IMR-90 (cell line): Measurements from ENCODE around the gene EXOC1L. TPM values are rescaled to one million over a fixed set of nuclear protein-coding genes. Genes with fewer than 3 reads are reported as not detected.

Experiments
- ATAC-seq: fragments of 200-7000 bp; cut with Tn5 transposase; 2 replicates; pipeline ENCODE4 v1.9.1; 2020; ENCODE audit warnings: low read depth, mild to moderate bottlenecking, moderate library complexity
- BruUV-seq: library from RNA; stranded (reverse); fragments of 400-500 nt; replicated peaks from 2 replicates; lab custom pipeline; 2021; lab: Mats Ljungman, UMichigan
- CTCF ChIA-PET: fragments of 300-600 bp; formaldehyde crosslinking; extraction: SDS; loops from one replicate; lab custom pipeline; 2021; ENCODE audit warnings: antibody characterized with exemption; lab: Yijun Ruan, JAX
- POLR2A ChIA-PET: fragments of 300-600 bp; sonication (Branson Sonifier 250); formaldehyde crosslinking; loops from one replicate; lab custom pipeline; 2022; ENCODE audit warnings: antibody characterized with exemption; ENCODE audit not compliant: unreplicated experiment; lab: Charles Lee
- DNase-seq: peaks from one replicate; pipeline ENCODE4 v3.0.0; 2013
- H2AFZ ChIP-seq: replicated peaks from 2 replicates; pipeline ENCODE3; 2013; ENCODE audit warnings: low read length, mild to moderate bottlenecking; ENCODE audit not compliant: poor library complexity
- H2AK5ac ChIP-seq: 2 replicates; pipeline ENCODE4 v1.6.1; 2013; ENCODE audit warnings: low read depth, low read length, inconsistent platforms
- H2AK9ac ChIP-seq: replicated peaks from 2 replicates; pipeline ENCODE3; 2013; ENCODE audit warnings: mild to moderate bottlenecking, low read depth, low read length, moderate library complexity; ENCODE audit not compliant: poor library complexity
- H2BK120ac ChIP-seq: 2 replicates; pipeline ENCODE4 v1.6.1; 2013; ENCODE audit warnings: low read depth, low read length, inconsistent platforms
- H2BK15ac ChIP-seq: 3 replicates; pipeline ENCODE4 v1.6.1; 2013; ENCODE audit warnings: low read depth, low read length, inconsistent platforms
- H2BK20ac ChIP-seq: 2 replicates; pipeline ENCODE4 v1.6.1; 2013; ENCODE audit warnings: low read depth, mild to moderate bottlenecking, inconsistent platforms, low read length, moderate library complexity
- H2BK5ac ChIP-seq: 2 replicates; pipeline ENCODE4 v1.6.1; 2013; ENCODE audit warnings: mild to moderate bottlenecking, low read depth, low read length, inconsistent platforms; ENCODE audit not compliant: poor library complexity, severe bottlenecking
- H3K14ac ChIP-seq: replicated peaks from 2 replicates; pipeline ENCODE4 v1.6.1; 2013; ENCODE audit warnings: low read depth, low read length, inconsistent platforms
- H3K18ac ChIP-seq: 2 replicates; pipeline ENCODE4 v1.6.1; 2013; ENCODE audit warnings: low read depth, low read length, control low read depth
- H3K23ac ChIP-seq: 2 replicates; pipeline ENCODE4 v1.6.1; 2013; ENCODE audit warnings: low read depth, low read length, inconsistent platforms
- H3K27ac ChIP-seq: 2 replicates; pipeline ENCODE4 v1.5.1; 2013; ENCODE audit warnings: mild to moderate bottlenecking, control low read depth, low read length; ENCODE audit not compliant: insufficient read depth
- H3K27me3 ChIP-seq: 2 replicates; pipeline ENCODE4 v1.6.1; 2013; ENCODE audit warnings: low read length; ENCODE audit not compliant: control insufficient read depth, insufficient read depth
- H3K36me3 ChIP-seq: 2 replicates; pipeline ENCODE4 v1.6.1; 2013; ENCODE audit warnings: low read length, mixed read lengths; ENCODE audit not compliant: control insufficient read depth, insufficient read depth
- H3K4ac ChIP-seq: 2 replicates; pipeline ENCODE4 v1.6.1; 2013; ENCODE audit warnings: low read depth, low read length, inconsistent platforms
- H3K4me1 ChIP-seq: 2 replicates; pipeline ENCODE4 v1.6.1; 2013; ENCODE audit warnings: low read length, mixed read lengths; ENCODE audit not compliant: control insufficient read depth, insufficient read depth
- H3K4me2 ChIP-seq: 2 replicates; pipeline ENCODE4 v1.6.1; 2013; ENCODE audit warnings: low read depth, mild to moderate bottlenecking, control low read depth, low read length, moderate library complexity
- H3K4me3 ChIP-seq: 2 replicates; pipeline ENCODE4 v1.5.1; 2013; ENCODE audit warnings: low read depth, mild to moderate bottlenecking, control low read depth, low read length, moderate library complexity; ENCODE audit not compliant: insufficient read depth
- H3K56ac ChIP-seq: 2 replicates; pipeline ENCODE4 v1.6.1; 2013; ENCODE audit warnings: low read length, inconsistent platforms; ENCODE audit not compliant: insufficient read depth; ENCODE audit errors: extremely low read depth
- H3K79me1 ChIP-seq, 2 experiments: 2 replicates each; pipeline ENCODE4 v1.6.1; 2013; ENCODE audit warnings: low read length in 2 of 2, inconsistent platforms in 1 of 2, low read depth in 1 of 2
- H3K9ac ChIP-seq: 2 replicates; pipeline ENCODE4 v1.6.1; 2013; ENCODE audit warnings: low read depth, low read length, control low read depth
- H3K9me1 ChIP-seq: 2 replicates; pipeline ENCODE4 v1.6.1; 2013; ENCODE audit warnings: low read length, inconsistent platforms; ENCODE audit not compliant: insufficient read depth
- H3K9me3 ChIP-seq: 2 replicates; pipeline ENCODE4 v1.6.1; 2013; ENCODE audit warnings: low read length; ENCODE audit not compliant: control insufficient read depth, insufficient read depth
- H4K20me1 ChIP-seq: 2 replicates; pipeline ENCODE4 v1.6.1; 2013; ENCODE audit warnings: low read length, inconsistent platforms; ENCODE audit not compliant: insufficient read depth
- H4K5ac ChIP-seq: 2 replicates; pipeline ENCODE4 v1.6.1; 2013; ENCODE audit warnings: mild to moderate bottlenecking, low read depth, low read length, control low read depth
- H4K8ac ChIP-seq, 2 experiments: 2 replicates each; pipeline ENCODE4 v1.6.1; 2013; ENCODE audit warnings: low read depth in 2 of 2, low read length in 2 of 2, control low read depth in 1 of 2, inconsistent platforms in 1 of 2
- H4K91ac ChIP-seq: 2 replicates; pipeline ENCODE4 v1.6.1; 2013; ENCODE audit warnings: low read depth, low read length, inconsistent platforms; ENCODE audit not compliant: insufficient read depth
- CEBPB ChIP-seq: IDR thresholded peaks from 2 replicates; pipeline ENCODE4 v1.6.1; 2012; ENCODE audit warnings: low read depth, low read length, improper control_type of control experiment
- RCOR1 ChIP-seq: IDR thresholded peaks from 2 replicates; pipeline ENCODE4 v1.6.1; 2012; ENCODE audit warnings: mild to moderate bottlenecking, low read length, improper control_type of control experiment; ENCODE audit not compliant: insufficient replicate concordance
- WGBS, 2 experiments: methylation state at CpG; one replicate each; pipeline versions ENCODE4 v1.1.5 to v1.1.7; 2013; ENCODE audit warnings: missing lambda C conversion rate in 2 of 2; ENCODE audit not compliant: insufficient read length in 1 of 2; ENCODE audit errors: extremely low coverage in 2 of 2; 5-methylcytosine and 5-hydroxymethylcytosine counted together
- dilution Hi-C: fragments of 300-500 bp; cut with HindIII; formaldehyde crosslinking; loops from one replicate; pipeline ENCODE4 v1.14.3; 2018; ENCODE audit warnings: low sequenced_read_pairs; ENCODE audit not compliant: unreplicated experiment
- in situ Hi-C: fragments of 300-500 bp; cut with MboI; formaldehyde crosslinking; loops from 3 replicates; pipeline ENCODE4 v1.14.3; 2019; ENCODE audit warnings: low sequenced_read_pairs, inconsistent platforms, mixed read lengths
- intact Hi-C: fragments of 100-400 bp; cut with micrococcal nuclease; formaldehyde crosslinking; loops from 2 replicates; pipeline ENCODE4 v1.10.0; 2022
- polyA plus RNA-seq, 3 experiments: library from polyadenylated mRNA; depleted of rRNA; stranded (reverse); fragments of >200 nt; gene quantifications; 2 replicates each; pipeline ENCODE4 v1.2.3, GENCODE V29; 2012; ENCODE audit warnings: low replicate concordance in 1 of 3
- total RNA-seq: library from RNA; depleted of rRNA; stranded (reverse); fragments of >200 nt; gene quantifications from 2 replicates; pipeline ENCODE4 v1.2.3, GENCODE V29; 2012

The EXOC1L gene
- total and polyA plus RNA-seq, 2 of the 4 experiments (the other 2 are of a cell fraction) = not detected

GRCh38 chr4:55820279-55820678 is 689 bp downstream of the EXOC1L start:
- DNase-seq (no peak), ATAC-seq (no peak)
- Histone ChIP-seq H2BK120ac (no peak overlapping the region), H3K23ac (no peak overlapping the region), H3K4me1 (no peaks in the 10 kb centered on the region), H3K14ac (no peak overlapping the region), H4K5ac (no peak overlapping the region), H4K8ac (no peak overlapping the region), H4K91ac (no peak overlapping the region), H2BK20ac (no peak overlapping the region), H3K9me1 (no peaks in the 10 kb centered on the region), H2BK5ac (no peak overlapping the region), H3K4ac (no peak overlapping the region), H2AK9ac (no peak overlapping the region), H2AFZ (no peak overlapping the region), H3K4me3 (no peak overlapping the region), H2AK5ac (no peak overlapping the region), H3K9me3 (no peaks in the 10 kb centered on the region), H3K79me1 (no peaks in the 10 kb centered on the region), H3K18ac (no peak overlapping the region), H2BK15ac (no peak overlapping the region), H3K9ac (no peak overlapping the region), H3K36me3 (no peaks in the 10 kb centered on the region), H4K20me1 (no peaks in the 10 kb centered on the region), H3K27ac (no peak overlapping the region), H3K56ac (no peak overlapping the region), H3K27me3 (peaks cover 8% of the 10 kb centered on the region), H3K4me2 (no peak overlapping the region)
- ChIA-PET CTCF (no interaction called here), POLR2A (no interaction called here)
- intact Hi-C loops = no loop called here
- in situ Hi-C loops = no loop called here
- TF ChIP-seq CEBPB = peak; percentile 53
- TF ChIP-seq RCOR1 = no peak
- dilution Hi-C loops = no loop called here
- no CpG with 5 or more reads among the region's 2 CpGs for WGBS, 2 experiments
- BruUV-seq = no TSS peak
